ENCODE data around the gene TEX14. TPM values are rescaled to one million over a fixed set of nuclear protein-coding genes. Genes with fewer than 3 reads are reported as not detected.
"Not testable (repeated sequence)": the region's sequence is repeated elsewhere in the genome, so short reads cannot be mapped to it uniquely, and the experiment has no call there.

TEX14 gene
- total and polyA plus RNA-seq, 10 of the 15 experiments (the other 5 are each of a cell fraction or from before 2014, with no cell fraction given), result 0.15 to 1.3 (median 0.66) TPM

GRCh38 chr17:58692239-58693055, 602 bp upstream of the TEX14 start, which contains the start of gene RAD51C (continued):
- peak; percentile 48 for TF ChIP-seq MEF2B (IDR thresholded peaks at IDR 0.05; ENCODE audit: partially characterized antibody, poor library complexity, severe bottlenecking)
- TF ChIP-seq SUZ12 (IDR thresholded peaks at IDR 0.05; ENCODE audit: unreplicated experiment), result no peak
- peak; percentile 94 for TF ChIP-seq CREM (IDR thresholded peaks at IDR 0.05; ENCODE audit: low read depth)
- no peak for TF ChIP-seq ZSCAN29 (IDR thresholded peaks at IDR 0.05)
- TF ChIP-seq SMC3 (IDR thresholded peaks at IDR 0.05; ENCODE audit: borderline replicate concordance, low read length), result no peak
- no peak; the same call in 1 of the 2 replicates for TF ChIP-seq DPF2 (IDR thresholded peaks at IDR 0.05)
- TF ChIP-seq BCL3 (IDR thresholded peaks at IDR 0.05; ENCODE audit: borderline replicate concordance, insufficient read depth, low read depth, low read length, poor library complexity, severe bottlenecking), result no peak
- TF ChIP-seq SIN3A (IDR thresholded peaks at IDR 0.05; ENCODE audit: low read depth, low read length), result peak; percentile 64; the same call in 1 of the 2 replicates
- TF ChIP-seq HDAC6 (IDR thresholded peaks at IDR 0.05; ENCODE audit: unreplicated experiment), result no peak
- no peak for TF ChIP-seq CHD4 (IDR thresholded peaks at IDR 0.05)

GRCh38 chr17:58690033-58690432, 1.8 kb downstream of the TEX14 start:
- ATAC-seq; intact Hi-C loops (cut with micrococcal nuclease; ENCODE audit: unreplicated experiment); H3K4me3 ChIP-seq; H3K9ac ChIP-seq (ENCODE audit: control insufficient read depth, insufficient read depth, low read length); H3K9me3 ChIP-seq (replicated peaks; ENCODE audit: control insufficient read depth, insufficient read depth, low read length); BruUV-seq (replicated peaks); in situ Hi-C loops (cut with MboI); H3K27me3 ChIP-seq (replicated peaks in 1 of 2; ENCODE audit: control insufficient read depth in 2 of 2, insufficient read depth in 2 of 2, low read length in 1 of 2); H3K36me3 ChIP-seq (ENCODE audit: control insufficient read depth in 2 of 2, insufficient read depth in 2 of 2, low read length in 1 of 2); H3K27ac ChIP-seq (ENCODE audit: control insufficient read depth, insufficient read depth); FAIRE-seq; H2AFZ ChIP-seq (ENCODE audit: control insufficient read depth, low read depth, low read length); H4K20me1 ChIP-seq (ENCODE audit: control insufficient read depth, insufficient read depth); H3K4me1 ChIP-seq (ENCODE audit: control insufficient read depth, insufficient read depth, low read length); H3K4me2 ChIP-seq (ENCODE audit: control insufficient read depth, insufficient read depth); DNase-seq (ENCODE audit: low read depth, low spot score): not testable (repeated sequence)
- ChIA-PET POLR2A (interaction anchor here (0.7 to 1.7 kb wide), 4 partner anchors 8 to 59 kb away, joined by 3 to 12 read pairs (median 5); no protein-coding TSS in a partner anchor), CTCF (interaction anchor here (0.6 to 1.4 kb wide), 3 partner anchors 10 to 111 kb away, joined by 3 read pairs; no protein-coding TSS in a partner anchor), SMC1A (ENCODE audit: uncharacterized antibody, unreplicated experiment) (interaction anchor here (0.7 to 1.0 kb wide), 3 partner anchors 10 to 19 kb away, joined by 3 to 5 read pairs (median 3); no protein-coding TSS in a partner anchor), RAD21 (ENCODE audit: unreplicated experiment) (interaction anchor here (1.3 kb wide), 1 partner anchor 58 kb away, joined by 5 read pairs; no protein-coding TSS in a partner anchor)
- H3K79me2 ChIP-seq (ENCODE audit: control insufficient read depth, insufficient read depth, low read length), result peaks cover 27% of the 10 kb centered on the region
- 98% methylated on average over 7 of the region's 7 CpGs for WGBS (ENCODE audit: insufficient coverage, insufficient replicate concordance, low lambda C conversion rate, missing lambda C conversion rate)

Data from GM12878 (cell line).